H1 (cell line): ENCODE data around the gene EEF1AKMT3.

Experiments
- BCL11A ChIP-seq, 2 experiments: IDR thresholded peaks; one replicate each; pipeline ENCODE4 v1.6.1; 2011; ENCODE audit warnings: low read depth in 2 of 2, low read length in 2 of 2, mild to moderate bottlenecking in 2 of 2
- MAX ChIP-seq: IDR thresholded peaks from 2 replicates; pipeline ENCODE4 v1.6.1; 2012; ENCODE audit warnings: inconsistent platforms
- POLR2A ChIP-seq, 2 experiments: IDR thresholded peaks; 1 replicate in 1 of 2; 2 replicates in 1 of 2; pipeline ENCODE4 v1.6.1; 2011; ENCODE audit warnings: low read depth in 2 of 2, low read length in 2 of 2, mild to moderate bottlenecking in 2 of 2; ENCODE audit errors: control extremely low read depth in 1 of 2

- TF ChIP-seq MAX: no peak
- no peak for TF ChIP-seq BCL11A (IDR thresholded peaks at IDR 0.05; ENCODE audit: low read depth in 2 of 2, low read length in 2 of 2)
- no peak for TF ChIP-seq POLR2A (IDR thresholded peaks at IDR 0.05; ENCODE audit: control extremely low read depth in 1 of 2, low read depth in 2 of 2, low read length in 2 of 2)
Observed at GRCh38 chr12:57732270-57732669, 40.1 kb upstream of the EEF1AKMT3 start.
